Right hindlimb (tissue), 1 donor: Measurements from ENCODE around the gene LRIG3.

Source experiments
- DNase-seq: peaks from one replicate; pipeline ENCODE4 v3.0.0-alpha.2; 2018

Gene LRIG3

DNA sequence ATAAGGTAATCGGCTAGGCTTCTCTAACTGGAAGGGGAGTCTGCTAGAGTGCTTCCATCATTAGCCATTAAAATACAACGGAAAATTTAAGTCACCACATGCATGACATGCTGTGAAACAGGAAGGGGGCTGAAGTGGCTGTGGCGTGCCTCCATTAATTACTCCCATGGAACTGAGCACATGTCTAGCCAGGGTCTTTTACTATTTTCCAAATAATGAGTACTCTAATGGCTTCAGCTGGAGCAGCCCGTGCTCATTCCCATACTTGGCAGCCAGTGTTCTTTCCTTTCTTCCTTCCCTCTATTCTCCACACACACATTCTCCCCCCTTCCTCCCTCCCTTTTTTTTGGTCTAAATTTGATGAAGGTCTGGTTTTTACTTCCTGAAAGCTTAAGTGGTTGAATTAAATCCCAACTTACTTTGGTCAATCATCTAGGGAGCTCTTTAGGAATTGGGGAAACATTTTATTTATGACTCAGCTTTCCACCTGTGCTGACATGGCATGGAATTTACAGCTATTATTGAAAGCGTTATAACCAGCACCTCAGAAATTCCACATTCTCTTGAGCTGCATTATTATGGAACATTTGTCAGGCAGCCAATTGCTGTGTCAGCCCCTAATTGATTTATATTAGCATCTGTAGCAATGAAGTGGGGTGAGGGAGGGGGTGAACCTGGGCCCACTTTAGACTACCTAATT, 72.3 kb downstream of the LRIG3 start:
- DNase-seq, result peak; percentile 87

- no peak for DNase-seq
These were observed 76.1 kb downstream of the LRIG3 start for GRCh38 chr12:58844161-58844560.

GRCh38 chr12:58841058-58841798, 79.1 kb downstream of the LRIG3 start:
- no peak for DNase-seq

DNA sequence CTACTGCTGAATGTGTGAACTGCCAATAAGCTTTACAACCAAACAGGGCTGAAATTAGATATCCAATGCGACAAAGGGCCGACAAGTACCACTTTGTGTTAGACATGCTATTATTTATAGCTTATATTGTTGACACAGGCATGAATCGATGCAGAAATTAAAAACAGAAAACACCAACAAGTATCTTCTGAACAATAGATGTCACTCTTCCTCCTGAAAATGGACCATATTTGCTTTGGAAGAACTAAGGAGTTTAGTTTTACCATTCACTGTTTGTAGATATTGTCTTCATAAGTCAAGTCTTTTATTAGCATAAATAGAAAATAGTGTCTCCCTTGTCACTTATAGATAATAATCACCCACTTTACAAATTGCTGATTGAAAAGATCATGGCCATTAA, 86.5 kb downstream of the LRIG3 start:
- DNase-seq, result no peak

DNA sequence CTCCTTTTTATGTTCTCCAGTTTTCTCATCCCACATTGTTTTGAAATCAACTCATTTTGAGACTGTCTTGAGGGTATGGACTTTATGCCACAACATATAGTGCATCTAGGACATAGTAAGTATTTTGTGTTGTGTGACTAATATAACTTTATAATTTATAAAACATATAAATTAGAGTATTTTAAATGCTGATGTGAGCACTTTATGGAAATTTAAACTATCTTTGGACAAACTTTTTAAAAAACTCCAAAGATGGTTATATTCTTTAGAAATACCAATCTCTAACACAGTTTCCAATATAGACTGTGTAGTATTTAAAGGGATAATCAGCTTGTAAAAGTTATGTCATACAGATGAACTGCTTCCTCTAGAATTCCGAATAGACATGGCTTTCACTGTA, 87.4 kb downstream of the LRIG3 start:
- no peak for DNase-seq
